K562 (cell line): ENCODE data around the gene SUMF1. TPM values are rescaled to one million over a fixed set of nuclear protein-coding genes. Genes with fewer than 3 reads are reported as not detected.

Source experiments
- ATF1 ChIP-seq, 2 experiments: fragments of 450-650 bp in 1 of 2; IDR thresholded peaks; 2 replicates each; pipeline ENCODE4 v1.6.1; 2016; ENCODE audit warnings: missing compliant biosample characterization in 1 of 2, missing genetic modification characterization in 1 of 2
- CREB3L1 ChIP-seq: fragments of 450-650 bp; IDR thresholded peaks from 2 replicates; pipeline ENCODE4 v1.6.1; 2014; ENCODE audit warnings: low read depth, mild to moderate bottlenecking, moderate library complexity, borderline replicate concordance
- FOXP4 ChIP-seq: sonication (generic); formaldehyde crosslinking; IDR thresholded peaks from 2 replicates; pipeline ENCODE4 v1.8.0; 2022; ENCODE audit warnings: mild to moderate bottlenecking, missing genetic modification reagents, borderline replicate concordance
- HMG20B ChIP-seq: fragments of 250-450 bp; sonication (Bioruptor Pico); IDR thresholded peaks from 2 replicates; pipeline ENCODE4 v1.5.0; 2021; ENCODE audit warnings: mild to moderate bottlenecking
- IRF9 ChIP-seq: fragments of 450-650 bp; IDR thresholded peaks from 2 replicates; pipeline ENCODE4 v1.6.1; 2016; ENCODE audit warnings: missing biosample characterization, missing genetic modification characterization
- KLF6 ChIP-seq: fragments of 250-450 bp; sonication (Bioruptor Pico); IDR thresholded peaks from 2 replicates; pipeline ENCODE4 v1.4.0; 2020; ENCODE audit warnings: mild to moderate bottlenecking, moderate library complexity, borderline replicate concordance
- PTTG1 ChIP-seq: fragments of 450-650 bp; IDR thresholded peaks from 2 replicates; pipeline ENCODE4 v1.6.1; 2016; ENCODE audit warnings: low read depth, mild to moderate bottlenecking, missing genetic modification characterization, missing compliant biosample characterization
- RBM39 ChIP-seq: fragments of 200-400 bp; formaldehyde crosslinking; optimal IDR thresholded peaks from 2 replicates; pipeline ENCODE3; 2018; ENCODE audit warnings: low read depth, low read length
- RUNX1 ChIP-seq: sonication (generic); IDR thresholded peaks from 2 replicates; pipeline ENCODE4 v1.6.1; 2016; ENCODE audit warnings: antibody characterized with exemption, low read depth
- WHSC1 ChIP-seq: IDR thresholded peaks from one replicate; pipeline ENCODE4 v1.6.1; 2012; ENCODE audit warnings: low read length, control low read depth, inconsistent platforms
- ZBTB49 ChIP-seq: sonication (generic); formaldehyde crosslinking; IDR thresholded peaks from 2 replicates; pipeline ENCODE4 v1.8.0; 2022; ENCODE audit warnings: missing genetic modification reagents, mild to moderate bottlenecking, borderline replicate concordance
- ZFPM2 ChIP-seq: fragments of 250-450 bp; sonication (Bioruptor Pico); IDR thresholded peaks from 2 replicates; pipeline ENCODE4 v1.5.1; 2022; ENCODE audit warnings: mild to moderate bottlenecking
- polyA plus RNA-seq, 8 experiments: library from polyadenylated mRNA; depleted of rRNA in 4 of 8; stranded (reverse) in 5 of 8; unstranded in 3 of 8; fragments of >200 nt; fragmentation: Nextera tagmentation in 2 of 8; fragmentation: Illumina TruSeq in 1 of 8; extraction: Ambion mirVana in 2 of 8; extraction: Trizol in 1 of 8; gene quantifications; 2 replicates each; pipeline versions ENCODE4 v1.2.1 to v1.2.3, GENCODE V29; 2011 to 2014; ENCODE audit warnings: inconsistent platforms in 1 of 8, missing spikeins in 1 of 8
- total RNA-seq, 7 experiments: library from RNA; depleted of rRNA in 6 of 7; stranded (reverse); fragments of >200 nt in 6 of 7; fragmentation: Illumina TruSeq in 2 of 7; extraction: Trizol in 2 of 7; gene quantifications; 2 replicates each; pipeline versions ENCODE4 v1.2.1 to v1.2.3, GENCODE V29; 2011 to 2021; ENCODE audit warnings: low replicate concordance in 1 of 7
- TF ChIP-seq, protein P1 (sequence below), 2 experiments: fragments of 450-650 bp in 1 of 2; sonication (generic) in 1 of 2; formaldehyde crosslinking; conservative IDR thresholded peaks; 2 replicates each; pipeline versions ENCODE4 v1.4.0 to v1.8.1; 2020 to 2022; ENCODE audit warnings: mild to moderate bottlenecking in 1 of 2, missing genetic modification reagents in 1 of 2

SUMF1 gene
- total and polyA plus RNA-seq, 9 of the 15 experiments (the other 6 are each of a cell fraction or from before 2014, with no cell fraction given), result 1.3 to 7.4 (median 4.2) TPM

DNA sequence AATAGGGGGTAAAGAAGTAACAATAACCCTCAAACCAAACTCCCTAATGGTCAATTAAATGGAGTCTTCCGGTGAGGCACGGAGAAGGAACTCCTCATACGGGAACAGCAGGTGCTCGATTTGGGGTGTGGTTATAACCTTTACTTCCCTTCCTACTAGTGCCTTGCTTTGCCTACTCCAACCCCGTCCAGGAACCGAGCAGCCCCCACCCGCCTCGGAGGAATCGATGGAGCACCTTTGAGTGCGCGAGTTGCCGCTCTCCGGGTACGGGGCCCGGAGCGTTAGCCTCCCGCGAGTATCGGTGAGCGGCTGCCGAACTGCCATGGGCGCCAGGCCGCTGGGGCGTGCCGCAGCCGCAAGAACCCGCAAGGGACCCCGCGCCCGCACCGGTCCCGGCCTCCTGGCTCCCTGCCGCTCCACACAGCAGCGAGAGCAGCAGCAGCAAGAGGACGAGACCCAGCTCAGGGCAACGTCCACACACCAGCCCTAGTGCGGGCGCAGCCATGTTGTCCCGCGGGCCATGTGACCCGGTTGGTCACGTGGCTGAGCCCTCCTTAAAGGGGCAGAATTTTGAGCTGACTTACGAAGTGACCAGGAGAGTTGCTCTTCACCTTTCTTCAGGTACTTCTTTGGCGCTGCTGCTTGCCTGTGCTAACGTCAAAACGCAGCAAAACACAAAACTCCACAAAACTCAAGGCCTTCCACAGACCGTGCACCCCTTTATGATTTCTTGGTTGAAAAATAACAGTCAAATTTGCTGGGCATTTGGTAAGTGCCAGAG is at the start of gene SUMF1 (continued):
- TF ChIP-seq RBM39 (no peak), KLF6 (CRISPR knock-in tag) (no peak), ZBTB49 (CRISPR knock-in tag) (no peak), ZFPM2 (CRISPR knock-in tag) (no peak), HMG20B (CRISPR knock-in tag) (no peak), RUNX1 (no peak), FOXP4 (CRISPR knock-in tag) (peak; percentile 86), ATF1 (CRISPR knock-in tag; IDR thresholded peaks at IDR 0.05) (no peak), ATF1 (tag; IDR thresholded peaks at IDR 0.05) (peak; percentile 70), CREB3L1 (peak; percentile 75; the same call in 1 of the 2 replicates), IRF9 (tag) (no peak), WHSC1 (no peak), PTTG1 (tag) (no peak)
- TF ChIP-seq, protein P1, sequence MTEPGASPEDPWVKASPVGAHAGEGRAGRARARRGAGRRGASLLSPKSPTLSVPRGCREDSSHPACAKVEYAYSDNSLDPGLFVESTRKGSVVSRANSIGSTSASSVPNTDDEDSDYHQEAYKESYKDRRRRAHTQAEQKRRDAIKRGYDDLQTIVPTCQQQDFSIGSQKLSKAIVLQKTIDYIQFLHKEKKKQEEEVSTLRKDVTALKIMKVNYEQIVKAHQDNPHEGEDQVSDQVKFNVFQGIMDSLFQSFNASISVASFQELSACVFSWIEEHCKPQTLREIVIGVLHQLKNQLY (CRISPR knock-in tag; conservative IDR thresholded peaks at IDR 0.05), result peak in 1 of 2 experiments; percentile 62; a peak in 1 of 4 replicates
